GM12878 (cell line): ENCODE measurements around the gene SNED1. TPM values are rescaled to one million over a fixed set of nuclear protein-coding genes. Genes with fewer than 3 reads are reported as not detected.

Experiments
- ATAC-seq: fragments of 200-7000 bp; cut with Tn5 transposase; 3 replicates; pipeline ENCODE4 v1.9.1; 2020; ENCODE audit warnings: mild to moderate bottlenecking, moderate library complexity
- BruUV-seq: library from RNA; stranded (reverse); fragments of 400-500 nt; replicated peaks from 2 replicates; lab custom pipeline; 2021; lab: Mats Ljungman, UMichigan
- CTCF ChIA-PET: fragments of 300-600 bp; sonication (Branson Sonifier 250); formaldehyde crosslinking; extraction: SDS; loops from one replicate; lab custom pipeline; 2021; ENCODE audit warnings: inconsistent platforms; lab: Yijun Ruan, JAX
- POLR2A ChIA-PET: fragments of 350-600 bp; formaldehyde crosslinking; extraction: SDS; loops from one replicate; lab custom pipeline; 2021; ENCODE audit warnings: inconsistent platforms; lab: Charles Lee
- RAD21 ChIA-PET: fragments of 300-600 bp; sonication (Branson Sonifier 250); formaldehyde crosslinking; loops from one replicate; lab custom pipeline; 2023; ENCODE audit warnings: antibody characterized with exemption; ENCODE audit not compliant: unreplicated experiment; lab: Charles Lee
- SMC1A ChIA-PET: fragments of 300-600 bp; sonication (Branson Sonifier 250); formaldehyde crosslinking; loops from one replicate; lab custom pipeline; 2023; ENCODE audit not compliant: unreplicated experiment, uncharacterized antibody; lab: Charles Lee
- DNase-seq: peaks from one replicate; pipeline ENCODE4 v3.0.0-alpha.2; 2011; ENCODE audit warnings: low read depth, low spot score
- FAIRE-seq: peaks from 3 replicates; lab custom pipeline; 2011; peaks lifted over from hg19 to GRCh38; lab: Jason Lieb, UNC
- H2AFZ ChIP-seq: 2 replicates; pipeline ENCODE4 v1.6.0; 2011; ENCODE audit warnings: low read depth, low read length, control low read depth; ENCODE audit not compliant: control insufficient read depth
- H3K27ac ChIP-seq: 2 replicates; pipeline ENCODE4 v1.5.1; 2011; ENCODE audit warnings: control low read depth; ENCODE audit not compliant: control insufficient read depth, insufficient read depth
- H3K27me3 ChIP-seq, 2 experiments: replicated peaks in 1 of 2; 2 replicates each; pipeline versions ENCODE4 v1.6.0 to v1.6.1; 2011; ENCODE audit warnings: low read length in 1 of 2; ENCODE audit not compliant: control insufficient read depth in 2 of 2, insufficient read depth in 2 of 2
- H3K36me3 ChIP-seq, 2 experiments: 2 replicates each; pipeline ENCODE4 v1.5.1; 2011; ENCODE audit warnings: low read length in 1 of 2; ENCODE audit not compliant: control insufficient read depth in 2 of 2, insufficient read depth in 2 of 2
- H3K4me1 ChIP-seq: 2 replicates; pipeline ENCODE4 v1.6.1; 2011; ENCODE audit warnings: mild to moderate bottlenecking, low read length, moderate library complexity, mixed read lengths; ENCODE audit not compliant: control insufficient read depth, insufficient read depth
- H3K4me2 ChIP-seq: 2 replicates; pipeline ENCODE4 v1.6.0; 2011; ENCODE audit warnings: control low read depth; ENCODE audit not compliant: control insufficient read depth, insufficient read depth
- H3K4me3 ChIP-seq: fragments of 200-600 bp; sonication (generic); 2 replicates; pipeline ENCODE4 v1.5.1; 2016
- H3K79me2 ChIP-seq: 2 replicates; pipeline ENCODE4 v1.6.0; 2011; ENCODE audit warnings: low read length; ENCODE audit not compliant: control insufficient read depth, insufficient read depth
- H3K9ac ChIP-seq: 2 replicates; pipeline ENCODE4 v1.8.0; 2011; ENCODE audit warnings: low read length, control low read depth, mixed read lengths; ENCODE audit not compliant: control insufficient read depth, insufficient read depth
- H3K9me3 ChIP-seq: replicated peaks from 3 replicates; pipeline ENCODE4 v1.5.1; 2011; ENCODE audit warnings: mild to moderate bottlenecking, low read length; ENCODE audit not compliant: control insufficient read depth, insufficient read depth
- H4K20me1 ChIP-seq: 2 replicates; pipeline ENCODE4 v1.6.0; 2011; ENCODE audit not compliant: control insufficient read depth, insufficient read depth
- E4F1 ChIP-seq: fragments of 450-650 bp; IDR thresholded peaks from 2 replicates; pipeline ENCODE4 v1.6.1; 2018; ENCODE audit warnings: borderline replicate concordance, mild to moderate bottlenecking; ENCODE audit not compliant: partially characterized antibody
- FOXM1 ChIP-seq: IDR thresholded peaks from 2 replicates; pipeline ENCODE4 v1.6.1; 2012; ENCODE audit warnings: low read depth, mild to moderate bottlenecking, inconsistent platforms, low read length, moderate library complexity
- HSF1 ChIP-seq: fragments of 150-350 bp; IDR thresholded peaks from 2 replicates; pipeline ENCODE4 v1.6.1; 2014; ENCODE audit warnings: mild to moderate bottlenecking, low read depth, low read length
- IKZF1 ChIP-seq: fragments of 450-650 bp; conservative IDR thresholded peaks from 2 replicates; pipeline ENCODE4 v1.6.1; 2017; ENCODE audit warnings: antibody characterized with exemption, mild to moderate bottlenecking
- MAX ChIP-seq: IDR thresholded peaks from 2 replicates; pipeline ENCODE4 v1.6.1; 2012; ENCODE audit warnings: low read depth, low read length, improper control_type of control experiment
- NBN ChIP-seq: fragments of 450-650 bp; IDR thresholded peaks from 2 replicates; pipeline ENCODE4 v1.6.1; 2016
- RELB ChIP-seq: fragments of 450-650 bp; IDR thresholded peaks from 2 replicates; pipeline ENCODE4 v1.6.1; 2017; ENCODE audit warnings: low read depth, mild to moderate bottlenecking, moderate library complexity
- SMARCA5 ChIP-seq: fragments of 450-650 bp; IDR thresholded peaks from 2 replicates; pipeline ENCODE4 v1.6.1; 2017; ENCODE audit warnings: mild to moderate bottlenecking
- ZNF687 ChIP-seq: fragments of 450-650 bp; IDR thresholded peaks from 2 replicates; pipeline ENCODE4 v1.6.1; 2017; ENCODE audit warnings: mild to moderate bottlenecking, moderate library complexity
- WGBS: methylation state at CpG from one replicate; pipeline ENCODE4 v1.1.6; 2016; ENCODE audit warnings: low lambda C conversion rate; ENCODE audit not compliant: insufficient replicate concordance, insufficient coverage; ENCODE audit errors: missing lambda C conversion rate; 5-methylcytosine and 5-hydroxymethylcytosine counted together
- in situ Hi-C: fragments of 300-500 bp; cut with MboI; formaldehyde crosslinking; loops from 9 replicates; pipeline ENCODE4 v1.14.3; 2018; ENCODE audit warnings: mixed read lengths
- intact Hi-C: fragments of 100-400 bp; cut with micrococcal nuclease; formaldehyde crosslinking; loops from one replicate; pipeline ENCODE4 v1.14.2; 2022; ENCODE audit not compliant: unreplicated experiment
- polyA plus RNA-seq, 11 experiments: library from polyadenylated mRNA; depleted of rRNA in 4 of 11; unstranded in 6 of 11; stranded (reverse) in 5 of 11; fragments of >200 nt; fragmentation: Nextera tagmentation in 4 of 11; fragmentation: Illumina TruSeq in 1 of 11; extraction: Ambion mirVana in 4 of 11; extraction: Trizol in 1 of 11; gene quantifications; 1 replicate in 1 of 11; 2 replicates in 10 of 11; pipeline versions ENCODE4 v1.2.1 to v1.2.3, GENCODE V29; 2011 to 2016; ENCODE audit warnings: inconsistent platforms in 2 of 11, missing spikeins in 2 of 11, low read depth in 1 of 11
- total RNA-seq, 4 experiments: library from RNA; depleted of rRNA in 3 of 4; stranded (reverse); fragments of >200 nt in 3 of 4; fragmentation: Illumina TruSeq in 1 of 4; extraction: Trizol in 1 of 4; gene quantifications; 2 replicates each; pipeline versions ENCODE4 v1.2.1 to v1.2.3, GENCODE V29; 2013 to 2021

Gene SNED1
- total and polyA plus RNA-seq, 10 of the 15 experiments (the other 5 are each of a cell fraction or from before 2014, with no cell fraction given), result 0.05 to 8.4 (median 3.0) TPM

- peak; percentile 77 for TF ChIP-seq ZNF687
- 0 out of 2 replicates have a peak, but pooled peaks have one; percentile 45 for TF ChIP-seq MAX
- TF ChIP-seq FOXM1, result no peak; the same call in 1 of the 2 replicates
- peak; percentile 56; the same call in 1 of the 2 replicates for TF ChIP-seq RELB
These were observed 114.2 kb downstream of the SNED1 start (continued) for GRCh38 chr2:241112592-241112991.

- no peak overlapping the region for H3K4me2 ChIP-seq
- SMC1A ChIA-PET, result interaction anchor here (0.8 to 6.5 kb wide), 4 partner anchors 11 to 35 kb away, joined by 3 to 53 read pairs (median 46); partner anchors contain the start of genes MTERF4, PASK and PPP1R7
- no peak overlapping the region for H2AFZ ChIP-seq
- TF ChIP-seq IKZF1 (no peak), E4F1 (no peak), HSF1 (no peak), NBN (no peak), SMARCA5 (no peak)
- TF ChIP-seq, all 136 proteins: peak for 0
- ChIA-PET POLR2A (interaction anchor here (1.1 to 3.1 kb wide), 2 partner anchors 9 to 11 kb away, joined by 4 to 35 read pairs; no protein-coding TSS in a partner anchor), CTCF (no interaction called here), RAD21 (interaction anchor here (4.1 kb wide), 1 partner anchor 35 kb away, joined by 26 read pairs; the partner anchor contains the start of genes PASK and PPP1R7)
- ATAC-seq, result no peak
- Histone ChIP-seq H4K20me1 (no peaks in the 10 kb centered on the region), H3K27ac (no peak overlapping the region), H3K27me3 (no peaks in the 10 kb centered on the region), H3K36me3 (peaks cover 11 to 12% of the 10 kb centered on the region in 2 experiments; a peak in 3 of 4 replicates), H3K9me3 (no peaks in the 10 kb centered on the region), H3K9ac (no peak overlapping the region), H3K79me2 (peaks cover 21% of the 10 kb centered on the region), H3K4me3 (no peak overlapping the region), H3K4me1 (peaks cover 32% of the 10 kb centered on the region)
- no peak for DNase-seq
- WGBS, result 98% methylated on average over 11 of the region's 11 CpGs
- intact Hi-C loops, result no loop called here
- in situ Hi-C loops, result no loop called here
- no TSS peak for BruUV-seq
- no peak for FAIRE-seq
These were observed 116.4 kb downstream of the SNED1 start for GRCh38 chr2:241114836-241115235.
